Right lobe of liver (tissue), 6 donors: ENCODE measurements around the gene SLC37A1. TPM values are rescaled to one million over a fixed set of nuclear protein-coding genes. Genes with fewer than 3 reads are reported as not detected.

Source experiments
- ATAC-seq, 4 donors: fragments of 200-7000 bp; cut with Tn5 transposase; one replicate each; pipeline ENCODE4 v1.9.1; 2020; ENCODE audit warnings: mild to moderate bottlenecking in 4 of 4, moderate library complexity in 4 of 4
- DNase-seq, 3 donors: peaks; one replicate each; pipeline ENCODE4 v3.0.0-alpha.2; 2020
- H3K27ac ChIP-seq, 3 donors: fragments of 200-600 bp; one replicate each; pipeline ENCODE4 v1.8.0; 2022
- H3K27me3 ChIP-seq, 2 donors: fragments of 200-600 bp; one replicate each; pipeline ENCODE4 v1.8.0; 2022
- H3K36me3 ChIP-seq, 4 donors: fragments of 200-600 bp; sonication (generic) in 1 of 4; one replicate each; pipeline versions ENCODE4 v1.5.1 to v1.8.0; 2017 to 2022; ENCODE audit warnings: control low read depth in 1 of 4
- H3K4me1 ChIP-seq, 4 donors: fragments of 200-600 bp; sonication (generic) in 1 of 4; one replicate each; pipeline versions ENCODE4 v1.5.1 to v1.8.0; 2017 to 2022; ENCODE audit warnings: control low read depth in 1 of 4
- H3K4me3 ChIP-seq, 3 donors: fragments of 200-600 bp; one replicate each; pipeline ENCODE4 v1.8.0; 2022
- H3K9me3 ChIP-seq, 4 donors: fragments of 200-600 bp; sonication (generic) in 1 of 4; one replicate each; pipeline versions ENCODE4 v1.5.1 to v1.8.0; 2017 to 2022; ENCODE audit warnings: control low read depth in 1 of 4
- POLR2A ChIP-seq: fragments of 450-650 bp; IDR thresholded peaks from one replicate; pipeline ENCODE4 v1.6.1; 2017; ENCODE audit warnings: antibody characterized with exemption, mild to moderate bottlenecking
- WGBS: methylation state at CpG from one replicate; pipeline ENCODE4 v1.1.6; 2018; ENCODE audit warnings: low coverage, low lambda C conversion rate; ENCODE audit not compliant: insufficient coverage; ENCODE audit errors: missing lambda C conversion rate; 5-methylcytosine and 5-hydroxymethylcytosine counted together
- intact Hi-C, 2 donors: fragments of 100-400 bp; cut with DNase I; formaldehyde crosslinking; loops; one replicate each; pipeline versions ENCODE4 v1.11.2 to v1.14.1; 2022
- total RNA-seq, 6 experiments: library from RNA; depleted of rRNA in 2 of 6; stranded (reverse); fragments of >200 nt in 2 of 6; fragmentation: NEBNext Ultra II Directional in 3 of 6; extraction: Animal tissue kit (Norgen Biotek cat#: 25700) in 3 of 6; gene quantifications; one replicate each; pipeline versions ENCODE4 v1.1.0 to v1.2.4, GENCODE V29; 2016 to 2023
- TF ChIP-seq, protein P1 (sequence below), 4 donors: fragments of 200-600 bp in 3 of 4; fragments of 450-650 bp in 1 of 4; IDR thresholded peaks; one replicate each; pipeline versions ENCODE4 v1.5.1 to v1.8.0; 2016 to 2022; ENCODE audit warnings: antibody characterized with exemption in 4 of 4, mild to moderate bottlenecking in 2 of 4
- donor health status: DM: no; HTN: yes; CAD: no.
- donor health status: DM: no; HTN: no; CAD: no.
- donor health status: DM: no; HTN: no; CAD: no.
- donor health status: DM: no; HTN: yes; CAD: no.
- donor health status: DM: no; HTN: yes; CAD: no.

Gene SLC37A1
- total RNA-seq, 6 experiments from 2014 or later, result 2.5 to 10.8 (median 6.2) TPM

DNA sequence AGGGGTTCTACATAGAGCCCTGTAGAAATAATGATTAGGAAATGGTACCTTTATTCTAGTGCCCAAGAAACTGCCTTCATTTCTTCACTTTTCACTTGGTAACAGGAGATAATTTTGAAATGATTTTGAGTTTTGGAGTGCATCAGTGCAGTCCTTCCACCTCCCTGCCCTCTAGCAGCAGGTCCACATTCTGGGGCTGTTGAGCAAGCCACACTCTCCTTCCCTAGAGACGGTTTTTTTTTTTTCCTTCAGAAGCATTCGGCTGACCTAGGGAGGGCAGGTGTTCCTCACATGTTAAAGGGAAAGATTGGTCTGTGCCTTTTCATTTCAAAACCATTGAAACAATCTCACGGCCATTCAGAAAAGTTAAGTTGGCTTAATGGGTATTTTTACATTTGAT lies 39.8 kb downstream of the SLC37A1 start:
- DNase-seq, result no peak
- no peak for TF ChIP-seq POLR2A
- TF ChIP-seq, protein P1, sequence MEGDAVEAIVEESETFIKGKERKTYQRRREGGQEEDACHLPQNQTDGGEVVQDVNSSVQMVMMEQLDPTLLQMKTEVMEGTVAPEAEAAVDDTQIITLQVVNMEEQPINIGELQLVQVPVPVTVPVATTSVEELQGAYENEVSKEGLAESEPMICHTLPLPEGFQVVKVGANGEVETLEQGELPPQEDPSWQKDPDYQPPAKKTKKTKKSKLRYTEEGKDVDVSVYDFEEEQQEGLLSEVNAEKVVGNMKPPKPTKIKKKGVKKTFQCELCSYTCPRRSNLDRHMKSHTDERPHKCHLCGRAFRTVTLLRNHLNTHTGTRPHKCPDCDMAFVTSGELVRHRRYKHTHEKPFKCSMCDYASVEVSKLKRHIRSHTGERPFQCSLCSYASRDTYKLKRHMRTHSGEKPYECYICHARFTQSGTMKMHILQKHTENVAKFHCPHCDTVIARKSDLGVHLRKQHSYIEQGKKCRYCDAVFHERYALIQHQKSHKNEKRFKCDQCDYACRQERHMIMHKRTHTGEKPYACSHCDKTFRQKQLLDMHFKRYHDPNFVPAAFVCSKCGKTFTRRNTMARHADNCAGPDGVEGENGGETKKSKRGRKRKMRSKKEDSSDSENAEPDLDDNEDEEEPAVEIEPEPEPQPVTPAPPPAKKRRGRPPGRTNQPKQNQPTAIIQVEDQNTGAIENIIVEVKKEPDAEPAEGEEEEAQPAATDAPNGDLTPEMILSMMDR (IDR thresholded peaks at IDR 0.05), result peak in 1 of 4 donors; percentile 76

DNA sequence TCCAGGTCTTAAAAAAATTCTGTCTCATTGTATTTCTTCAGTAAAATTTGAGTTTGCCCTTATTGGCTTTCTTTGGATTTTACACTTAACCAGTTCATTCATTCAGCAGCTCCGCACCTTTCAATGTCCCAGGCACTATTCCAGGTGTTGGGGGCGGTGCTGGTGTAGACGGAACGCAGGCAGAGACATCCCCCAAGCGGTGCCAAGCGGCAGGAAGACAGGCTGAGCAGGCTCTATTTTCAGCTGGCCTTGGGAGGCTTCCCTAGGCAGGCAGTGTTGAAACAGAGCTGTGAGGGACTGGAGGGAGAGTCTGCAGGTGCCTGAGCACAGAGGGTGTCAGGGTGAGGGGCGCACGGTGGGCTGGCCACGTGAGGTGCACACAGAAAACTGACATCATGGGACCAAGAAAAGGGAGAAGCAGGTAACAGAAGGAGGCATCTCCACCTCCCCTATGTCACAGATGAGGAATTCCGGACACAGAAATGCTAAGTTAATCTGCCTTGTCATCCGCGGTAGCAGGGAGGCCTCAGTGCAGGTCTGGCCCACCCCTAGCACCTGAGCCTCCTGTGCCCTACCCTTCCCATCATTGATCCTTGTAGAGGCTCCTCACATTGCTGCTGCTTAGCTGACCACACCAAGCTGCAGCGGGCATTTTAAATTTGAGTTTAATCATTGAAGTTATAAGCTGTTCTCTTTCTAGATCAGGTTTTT lies 40.8 kb downstream of the SLC37A1 start:
- H3K4me1 ChIP-seq, result peaks cover 0 to 12% (median 5%) of the 10 kb centered on the region in 4 donors
- ATAC-seq (no peak), DNase-seq (peak in 1 of 3 donors; percentile 24)
- TF ChIP-seq POLR2A, result no peak
- TF ChIP-seq, protein P1 (IDR thresholded peaks at IDR 0.05), result no peak
- no peaks in the 10 kb centered on the region for H3K9me3 ChIP-seq
- no peaks in the 10 kb centered on the region for H3K27me3 ChIP-seq
- H3K4me3 ChIP-seq, result no peak overlapping the region
- no peak overlapping the region for H3K27ac ChIP-seq
- intact Hi-C loops, result no loop called here
- H3K36me3 ChIP-seq, result peaks cover 0 to 6% (median 0%) of the 10 kb centered on the region in 4 donors
- WGBS, result 86% methylated on average over 7 of the region's 13 CpGs

More for the DNA sequence above, 39.8 kb downstream of the SLC37A1 start:
- Histone ChIP-seq H3K9me3 (no peaks in the 10 kb centered on the region), H3K4me3 (no peak overlapping the region), H3K36me3 (peaks cover 0 to 6% (median 0%) of the 10 kb centered on the region in 4 donors), H3K27ac (no peak overlapping the region), H3K4me1 (peaks cover 0 to 12% (median 5%) of the 10 kb centered on the region in 4 donors), H3K27me3 (no peaks in the 10 kb centered on the region)
- peak in 1 of 4 donors; percentile 50 for ATAC-seq
- intact Hi-C loops, result no loop called here
- 79% methylated on average over 3 of the region's 3 CpGs for WGBS

DNA sequence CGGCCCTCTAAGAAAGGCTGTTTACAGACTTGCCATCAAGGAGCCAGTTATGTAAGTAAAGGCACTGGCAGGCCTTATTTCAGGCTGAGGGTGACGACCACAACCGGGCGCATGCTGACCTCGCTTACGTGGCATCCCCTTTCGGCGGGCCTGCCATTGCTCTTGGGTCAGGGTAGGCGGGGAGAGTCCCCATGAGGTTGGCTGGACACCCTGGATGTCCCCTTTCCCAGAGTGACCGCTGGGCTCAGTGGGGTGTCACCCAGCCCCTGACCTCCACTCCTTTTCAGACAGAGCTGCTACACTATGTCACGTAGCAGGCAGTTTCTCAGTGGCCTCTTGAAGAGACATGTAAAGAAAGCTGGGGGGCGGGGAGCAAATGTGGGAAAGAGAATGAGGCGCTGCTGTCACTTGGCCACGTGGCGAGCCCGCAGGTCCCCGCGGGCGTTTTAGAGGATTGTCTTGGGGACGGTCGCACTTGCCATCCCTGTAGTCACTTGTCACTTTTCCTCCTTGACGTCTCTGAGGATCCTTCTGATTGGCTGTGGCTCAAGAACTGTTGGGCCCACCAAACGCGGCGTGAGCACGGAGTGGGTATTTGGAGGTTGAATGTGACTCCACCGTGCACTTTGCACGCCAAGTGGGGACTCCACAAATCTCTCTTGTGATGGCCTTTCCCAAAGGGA lies 42.2 kb downstream of the SLC37A1 start:
- ATAC-seq, result no peak
- Histone ChIP-seq H3K9me3 (no peaks in the 10 kb centered on the region), H3K36me3 (peaks cover 0 to 6% (median 0%) of the 10 kb centered on the region in 4 donors), H3K27ac (no peak overlapping the region), H3K4me1 (peaks cover 0 to 12% (median 5%) of the 10 kb centered on the region in 4 donors), H3K27me3 (no peaks in the 10 kb centered on the region), H3K4me3 (no peak overlapping the region)
- TF ChIP-seq, protein P1 (IDR thresholded peaks at IDR 0.05), result no peak
- TF ChIP-seq POLR2A, result no peak
- 94% methylated on average over 9 of the region's 28 CpGs for WGBS
- DNase-seq, result peak in 2 of 3 donors; percentile 8 to 42
- intact Hi-C loops, result no loop called here

DNA sequence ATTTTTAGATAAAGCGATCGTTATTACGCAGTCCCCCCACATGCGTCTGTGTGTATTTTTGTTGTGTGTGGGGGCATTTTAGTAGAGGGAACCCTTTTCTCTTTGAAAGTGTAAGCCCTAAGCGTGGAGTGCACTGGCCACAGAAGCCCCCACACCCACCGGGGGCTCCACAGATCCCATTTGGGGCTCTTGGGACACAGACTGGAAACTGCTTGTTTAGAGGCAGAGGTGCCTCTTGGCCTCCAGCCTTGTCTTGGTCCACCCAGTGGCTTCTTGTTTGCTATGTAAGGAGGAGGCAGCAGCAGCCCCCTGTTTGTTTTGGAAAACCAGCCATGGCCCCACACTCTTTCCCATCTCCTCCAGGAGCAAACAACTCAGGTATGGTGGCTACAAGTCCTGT lies 42.8 kb downstream of the SLC37A1 start:
- ATAC-seq, result no peak
- DNase-seq, result no peak
- H3K9me3 ChIP-seq, result no peaks in the 10 kb centered on the region
- WGBS, result 94% methylated on average over 5 of the region's 6 CpGs
- H3K4me3 ChIP-seq, result no peak overlapping the region
- peak overlapping the region in 1 of 3 donors; percentile 59 for H3K27ac ChIP-seq
- H3K4me1 ChIP-seq, result peaks cover 0 to 12% (median 5%) of the 10 kb centered on the region in 4 donors
- no peaks in the 10 kb centered on the region for H3K27me3 ChIP-seq
- intact Hi-C loops, result no loop called here
- TF ChIP-seq, protein P1 (IDR thresholded peaks at IDR 0.05), result no peak
- TF ChIP-seq POLR2A, result no peak
- H3K36me3 ChIP-seq, result peaks cover 0 to 9% (median 0%) of the 10 kb centered on the region in 4 donors
